NCI-H1694 treated with DMSO at 0.1 percent for 48 hours (cell line): ENCODE data around the gene PPM1H.
"Not testable (repeated sequence)": the region's sequence is repeated elsewhere in the genome, so short reads cannot be mapped to it uniquely, and the experiment has no call there.

ENCODE experiments used
- DNase-seq: peaks from one replicate; lab custom pipeline; 2025; lab: John Stamatoyannopoulos, UW

PPM1H gene

GRCh38 chr12:62683776-62684569 is 251.0 kb downstream of the PPM1H start:
- DNase-seq = no peak

- no peak for DNase-seq
Measured at GRCh38 chr12:62681306-62681705, 253.6 kb downstream of the PPM1H start.

- no peak for DNase-seq
Measured at GRCh38 chr12:62679608-62680007, 255.3 kb downstream of the PPM1H start.

GRCh38 chr12:62677355-62677754 is 257.6 kb downstream of the PPM1H start:
- DNase-seq = no peak

- DNase-seq = no peak
Measured at GRCh38 chr12:62676521-62677307, 258.2 kb downstream of the PPM1H start.

- no peak for DNase-seq
Measured at GRCh38 chr12:62673028-62673815, 261.7 kb downstream of the PPM1H start.

- DNase-seq = no peak
Measured at GRCh38 chr12:62670986-62671720, 263.8 kb downstream of the PPM1H start.

- DNase-seq = no peak
Measured at GRCh38 chr12:62668782-62669181, 266.2 kb downstream of the PPM1H start.

GRCh38 chr12:62664951-62665350 is 270.0 kb downstream of the PPM1H start:
- not testable (repeated sequence) for DNase-seq

- no peak for DNase-seq
Measured at GRCh38 chr12:62660756-62661155, 274.2 kb downstream of the PPM1H start.

GRCh38 chr12:62659453-62660295 is 275.3 kb downstream of the PPM1H start:
- DNase-seq = no peak

- no peak for DNase-seq
Measured at GRCh38 chr12:62658910-62659309, 276.0 kb downstream of the PPM1H start.

- no peak for DNase-seq
Measured at GRCh38 chr12:62657363-62657632, 277.7 kb downstream of the PPM1H start.

- DNase-seq = no peak
Measured at GRCh38 chr12:62656591-62657362, 278.2 kb downstream of the PPM1H start.

- DNase-seq = no peak
Measured at GRCh38 chr12:62655666-62656151, 279.2 kb downstream of the PPM1H start.

GRCh38 chr12:62654326-62655241 is 280.4 kb downstream of the PPM1H start:
- no peak for DNase-seq

- no peak for DNase-seq
Measured at GRCh38 chr12:62653740-62654139, 281.2 kb downstream of the PPM1H start.

GRCh38 chr12:62653304-62653703 is 281.6 kb downstream of the PPM1H start:
- no peak for DNase-seq

GRCh38 chr12:62651138-62651537 is 283.8 kb downstream of the PPM1H start:
- DNase-seq = no peak
